ENCODE data around the gene SEC14L1.
"Not testable (repeated sequence)": the region's sequence is repeated elsewhere in the genome, so short reads cannot be mapped to it uniquely, and the experiment has no call there.

SEC14L1 gene

DNA sequence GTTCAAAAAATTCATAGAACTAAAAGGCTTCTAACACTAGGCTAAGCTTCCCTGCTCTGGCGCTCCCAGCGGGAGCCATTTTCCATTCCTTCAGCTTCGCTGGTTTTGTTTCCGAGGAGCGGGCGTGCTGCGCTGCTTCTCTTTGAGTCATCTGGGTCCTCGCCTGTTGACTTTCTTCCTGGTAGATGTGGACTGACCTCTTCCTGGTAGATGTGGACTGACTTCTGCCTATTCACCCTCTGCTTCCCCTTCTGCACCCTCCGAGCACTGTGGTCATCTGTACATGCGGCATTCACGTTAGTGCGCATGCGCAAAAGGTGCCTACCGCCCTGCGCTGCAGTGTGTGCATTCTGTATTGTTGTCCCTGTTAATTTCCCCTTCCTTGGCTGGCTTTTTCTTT is 40.8 kb upstream of the SEC14L1 start:
- no peak for TF ChIP-seq CTCF (IDR thresholded peaks at IDR 0.05; ENCODE audit: low read depth, low read length, missing control alignments)
- DNase-seq (ENCODE audit: extremely low read depth, low read depth), result no peak
- no peak overlapping the region for H3K4me3 ChIP-seq (replicated peaks; ENCODE audit: low read depth, low read length)

DNA sequence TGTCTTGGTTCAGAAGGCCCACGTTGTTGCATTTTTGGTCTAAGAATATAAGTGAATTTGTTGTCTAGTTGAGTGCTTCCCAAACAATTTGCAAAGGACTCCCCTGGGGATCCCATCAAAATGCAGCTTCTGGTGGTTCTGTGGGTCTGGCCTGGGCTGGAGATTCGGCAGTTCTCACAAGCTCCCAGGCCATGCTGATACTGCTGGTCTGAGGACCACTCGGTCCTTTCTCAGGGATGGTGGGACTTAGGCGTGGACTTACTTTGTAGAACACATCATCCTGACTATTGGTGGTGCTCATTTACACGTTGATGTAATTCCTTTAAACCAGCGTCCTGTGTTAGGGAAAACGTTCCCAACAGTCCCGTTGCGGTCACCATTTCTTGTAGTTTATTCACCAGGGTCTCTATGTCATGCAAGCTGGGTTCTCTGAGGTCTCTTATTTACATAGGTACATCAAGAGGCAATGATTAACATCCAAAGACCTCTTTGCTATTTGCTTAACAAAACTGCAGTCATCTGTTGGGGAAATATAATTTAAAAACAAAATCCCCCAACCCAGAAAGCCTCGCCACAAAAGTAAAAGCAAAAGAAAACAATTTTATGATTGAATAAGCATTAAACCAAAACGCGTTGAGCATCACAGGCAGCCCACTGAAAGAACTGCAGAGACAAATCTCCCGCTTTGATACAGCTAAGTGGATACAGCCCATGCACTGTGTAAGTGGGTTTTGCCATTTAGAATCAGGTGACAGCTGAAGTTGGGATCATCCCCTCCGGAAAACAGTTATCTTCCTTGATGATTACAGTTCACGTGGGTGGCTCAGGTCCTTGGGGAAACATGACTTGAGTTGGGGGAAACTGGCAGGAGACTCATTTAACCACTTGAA is 39.0 kb upstream of the SEC14L1 start:
- DNase-seq (ENCODE audit: extremely low read depth, low read depth), result no peak
- no peak for TF ChIP-seq CTCF (IDR thresholded peaks at IDR 0.05; ENCODE audit: low read depth, low read length, missing control alignments)
- no peak overlapping the region for H3K4me3 ChIP-seq (replicated peaks; ENCODE audit: low read depth, low read length)

- DNase-seq (ENCODE audit: extremely low read depth, low read depth); H3K4me3 ChIP-seq (replicated peaks; ENCODE audit: low read depth, low read length): not testable (repeated sequence)
Measured at GRCh38 chr17:77102411-77103134, 38.2 kb upstream of the SEC14L1 start.

GRCh38 chr17:77105706-77106105 is 35.1 kb upstream of the SEC14L1 start:
- TF ChIP-seq CTCF (IDR thresholded peaks at IDR 0.05; ENCODE audit: low read depth, low read length, missing control alignments), result no peak
- no peak overlapping the region for H3K4me3 ChIP-seq (replicated peaks; ENCODE audit: low read depth, low read length)
- no peak for DNase-seq (ENCODE audit: extremely low read depth, low read depth)

- no peak overlapping the region for H3K4me3 ChIP-seq (replicated peaks; ENCODE audit: low read depth, low read length)
- no peak for DNase-seq (ENCODE audit: extremely low read depth, low read depth)
- TF ChIP-seq CTCF (IDR thresholded peaks at IDR 0.05; ENCODE audit: low read depth, low read length, missing control alignments), result no peak
Measured at GRCh38 chr17:77106874-77107358, 33.9 kb upstream of the SEC14L1 start.

DNA sequence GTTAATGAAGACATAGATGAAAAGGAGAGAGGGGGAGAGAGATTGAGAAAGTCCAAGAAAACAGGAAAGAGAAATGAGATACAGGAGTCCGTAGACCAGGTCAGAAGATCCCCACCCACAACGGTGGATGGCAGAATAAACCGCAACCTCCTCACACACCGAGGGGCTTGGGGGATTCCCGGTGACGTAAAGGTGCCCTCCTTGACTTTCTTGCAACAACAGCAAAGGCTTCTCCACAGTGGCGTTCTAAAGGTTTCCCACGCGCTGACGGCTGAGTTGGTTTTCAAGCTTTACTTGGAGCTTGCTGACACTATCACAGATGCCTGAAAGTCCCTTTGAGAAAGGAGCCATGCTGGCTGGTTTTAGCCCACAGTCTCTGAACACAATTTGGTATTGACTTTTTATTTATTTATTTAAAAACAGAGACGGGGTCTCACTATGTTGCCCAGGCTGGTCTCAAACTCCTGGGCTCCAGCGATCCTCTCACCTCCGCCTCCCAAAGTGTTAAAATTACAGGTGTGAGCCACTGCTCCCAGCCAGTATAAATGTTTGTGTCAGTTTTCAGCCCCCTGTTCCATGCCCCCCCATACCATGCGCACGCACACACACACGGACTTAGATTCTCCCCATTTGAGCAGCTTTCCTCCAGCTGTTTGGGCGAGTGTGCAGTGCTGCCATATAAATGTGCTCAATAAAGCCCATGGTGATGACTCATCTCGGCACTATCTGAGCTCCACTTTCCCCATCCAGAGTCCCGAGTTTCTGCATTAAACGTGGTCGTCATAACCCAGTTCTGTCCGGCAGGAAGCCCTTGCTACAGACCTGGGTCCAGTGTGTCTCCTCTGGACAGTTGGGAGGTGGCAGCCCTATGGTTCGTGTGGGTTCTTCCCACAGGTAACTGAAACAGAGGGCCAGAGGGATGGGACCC is 33.0 kb upstream of the SEC14L1 start:
- peak; percentile 77 for DNase-seq (ENCODE audit: extremely low read depth, low read depth)
- H3K4me3 ChIP-seq (replicated peaks; ENCODE audit: low read depth, low read length), result no peak overlapping the region
- no peak for TF ChIP-seq CTCF (IDR thresholded peaks at IDR 0.05; ENCODE audit: low read depth, low read length, missing control alignments)

Measured in HFF-Myc (cell line).